Stimulated activated CD8-positive, alpha-beta memory T cell treated with anti-CD3 and anti-CD28 coated beads, Interleukin-7, amount 100 ng/mL, for 1 hour (primary cell): ENCODE data around the gene MAN1A1.

Experiments used
- DNase-seq, 2 donors: peaks; one replicate each; pipeline ENCODE4 v3.0.0-alpha.2; 2020; ENCODE audit warnings: low read depth in 2 of 2

Gene MAN1A1

GRCh38 chr6:119270545-119270944, 79.0 kb downstream of the MAN1A1 start:
- no peak for DNase-seq

GRCh38 chr6:119269266-119270103, 80.1 kb downstream of the MAN1A1 start:
- no peak for DNase-seq

GRCh38 chr6:119267126-119267905, 82.2 kb downstream of the MAN1A1 start:
- no peak for DNase-seq

- DNase-seq: no peak
These were observed 84.6 kb downstream of the MAN1A1 start for GRCh38 chr6:119264854-119265397.

GRCh38 chr6:119262612-119263011, 86.9 kb downstream of the MAN1A1 start:
- no peak for DNase-seq

GRCh38 chr6:119261944-119262284, 87.6 kb downstream of the MAN1A1 start:
- no peak for DNase-seq

GRCh38 chr6:119259027-119259426, 90.5 kb downstream of the MAN1A1 start:
- DNase-seq: no peak

GRCh38 chr6:119257726-119258125, 91.8 kb downstream of the MAN1A1 start:
- no peak for DNase-seq

GRCh38 chr6:119256978-119257462, 92.5 kb downstream of the MAN1A1 start:
- DNase-seq: no peak

- no peak for DNase-seq
These were observed 93.2 kb downstream of the MAN1A1 start for GRCh38 chr6:119256392-119256791.

- DNase-seq: no peak
These were observed 94.1 kb downstream of the MAN1A1 start for GRCh38 chr6:119255492-119255891.

- DNase-seq: no peak
These were observed 99.5 kb downstream of the MAN1A1 start for GRCh38 chr6:119250036-119250435.

- DNase-seq: no peak
These were observed 100.2 kb downstream of the MAN1A1 start for GRCh38 chr6:119249319-119249718.

- no peak for DNase-seq
These were observed 102.1 kb downstream of the MAN1A1 start for GRCh38 chr6:119247504-119247903.

- DNase-seq: no peak
These were observed 105.9 kb downstream of the MAN1A1 start for GRCh38 chr6:119243657-119244056.

- DNase-seq: no peak
These were observed 106.5 kb downstream of the MAN1A1 start for GRCh38 chr6:119243037-119243436.

- no peak for DNase-seq
These were observed 107.8 kb downstream of the MAN1A1 start for GRCh38 chr6:119241540-119242309.

GRCh38 chr6:119241111-119241465, 108.5 kb downstream of the MAN1A1 start:
- no peak for DNase-seq

GRCh38 chr6:119240257-119241110, 109.1 kb downstream of the MAN1A1 start:
- no peak for DNase-seq

GRCh38 chr6:119237177-119237715, 112.3 kb downstream of the MAN1A1 start:
- DNase-seq: no peak

GRCh38 chr6:119234941-119235340, 114.6 kb downstream of the MAN1A1 start:
- DNase-seq: no peak
